ENCODE results near the gene TBX4. TPM values are rescaled to one million over a fixed set of nuclear protein-coding genes. Genes with fewer than 3 reads are reported as not detected.
"Not testable (repeated sequence)": the region's sequence is repeated elsewhere in the genome, so short reads cannot be mapped to it uniquely, and the experiment has no call there.

TBX4 gene
- total RNA-seq, 2 experiments from 2014 or later: not detected

DNA sequence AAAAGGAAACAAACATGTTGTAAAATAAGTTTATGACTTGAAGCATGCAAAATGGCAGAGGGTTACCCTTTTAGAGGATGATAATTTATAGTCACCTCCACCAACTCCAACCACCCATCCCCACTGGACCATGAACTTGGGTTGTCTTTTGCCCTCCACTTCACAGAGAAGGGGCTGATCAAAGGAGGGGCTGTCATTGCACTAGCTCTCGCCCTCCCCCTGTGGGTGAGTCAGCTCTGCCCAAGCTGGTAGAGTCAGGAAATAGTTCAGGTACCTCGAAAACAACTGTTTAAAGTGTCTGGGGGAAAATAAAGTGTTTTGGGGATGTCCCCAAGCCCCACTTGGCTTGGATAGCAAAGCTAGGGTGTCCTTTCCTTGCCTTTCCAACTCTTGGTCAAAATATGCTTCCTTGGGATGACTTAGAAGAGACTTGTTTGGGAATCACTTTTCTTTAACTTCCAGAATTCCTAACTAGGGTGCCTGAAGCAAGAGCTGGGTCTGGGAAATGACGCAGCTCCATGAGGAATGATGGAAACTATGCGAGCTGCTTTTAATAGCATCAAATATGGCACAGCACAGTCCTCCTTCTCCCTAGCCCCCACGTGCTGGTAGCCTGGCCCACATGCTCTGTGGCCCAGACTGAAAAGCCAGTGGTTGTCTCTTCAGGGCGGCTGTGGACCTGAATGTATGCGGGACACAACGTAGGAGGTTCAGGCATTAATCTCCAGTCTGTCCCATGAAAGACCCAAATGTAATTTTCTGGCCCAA is 40.7 kb downstream of the TBX4 start:
- CTCF ChIA-PET: no interaction called here
- no peak for DNase-seq

DNA sequence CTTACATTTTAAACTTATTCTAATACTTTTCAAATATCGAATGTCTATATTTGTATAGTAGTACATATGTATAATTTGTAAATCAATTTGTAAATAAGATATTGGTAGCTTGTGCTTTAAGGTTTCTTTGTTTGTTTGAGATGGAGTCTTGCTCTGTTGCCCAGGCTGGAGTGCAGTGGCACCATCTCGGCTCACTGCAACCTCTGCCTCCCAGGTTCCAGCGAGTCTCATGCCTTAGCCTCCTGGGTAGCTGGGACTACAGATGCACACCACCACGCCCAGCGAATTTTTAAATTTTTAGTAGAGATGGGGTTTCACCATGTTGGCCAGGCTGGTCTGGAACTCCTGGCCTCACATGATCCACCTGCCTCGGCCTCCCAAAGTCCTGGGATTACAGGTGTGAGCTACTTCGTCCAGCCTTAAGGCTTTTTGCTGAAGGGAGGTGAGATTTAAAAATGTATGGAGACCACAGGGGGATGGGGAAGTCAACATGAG is 41.7 kb downstream of the TBX4 start:
- H3K4me3 Mint-ChIP-seq; POLR2A ChIA-PET; H3K4me1 Mint-ChIP-seq; CTCF ChIA-PET; H3K27ac Mint-ChIP-seq; DNase-seq; H3K9me3 Mint-ChIP-seq; H3K36me3 Mint-ChIP-seq (ENCODE audit: low read depth); H3K27me3 Mint-ChIP-seq: not testable (repeated sequence)

More for the DNA sequence above, 40.7 kb downstream of the TBX4 start:
- Mint-ChIP-seq H3K9me3 (no peaks in the 10 kb centered on the region), H3K27ac (no peak overlapping the region), H3K4me1 (peaks cover 2% of the 10 kb centered on the region), H3K36me3 (ENCODE audit: low read depth) (no peaks in the 10 kb centered on the region), H3K27me3 (peaks cover 9% of the 10 kb centered on the region), H3K4me3 (no peak overlapping the region)
- POLR2A ChIA-PET: no interaction called here

DNA sequence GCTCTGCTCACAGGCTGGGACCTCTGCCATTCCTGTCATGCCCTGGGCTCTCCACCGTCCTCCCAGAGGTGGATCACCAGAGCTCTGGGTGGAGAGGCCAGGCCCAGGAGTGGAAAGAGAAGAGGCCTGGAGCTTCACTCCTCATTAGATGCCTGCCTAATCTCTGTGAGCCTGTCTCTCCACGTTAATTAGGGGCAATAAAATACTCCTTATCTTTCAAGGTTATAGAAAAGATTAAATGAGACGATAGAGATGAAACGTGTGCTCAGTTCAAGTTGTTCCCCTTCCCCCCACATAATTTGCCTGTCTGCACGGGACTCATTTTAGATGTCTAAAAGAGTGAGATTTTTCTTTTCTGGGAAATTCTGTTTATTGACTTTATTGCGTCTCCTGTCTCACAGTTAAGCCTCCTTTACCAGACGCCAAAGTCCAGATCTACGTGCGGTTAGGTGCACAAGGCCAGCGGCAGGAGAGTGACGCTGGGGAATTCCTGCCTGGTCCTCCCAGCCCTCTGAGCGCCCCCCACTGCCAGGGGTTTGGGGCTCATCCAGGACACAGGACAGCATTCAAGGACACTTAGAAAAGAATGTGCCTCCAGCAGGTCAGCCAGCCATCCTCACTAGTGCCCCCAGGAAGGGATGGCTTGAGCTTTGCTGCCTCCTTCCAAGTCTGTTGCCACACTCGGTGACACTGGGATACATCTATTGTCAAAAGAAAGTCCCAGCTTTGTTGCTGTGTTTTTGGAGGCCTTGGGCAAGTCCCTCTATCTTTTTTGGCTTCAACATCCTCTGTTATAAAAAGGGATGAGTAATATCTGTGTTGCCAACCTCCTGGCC is 42.3 kb downstream of the TBX4 start:
- Mint-ChIP-seq H3K4me1 (peaks cover 2% of the 10 kb centered on the region), H3K9me3 (no peaks in the 10 kb centered on the region), H3K27ac (no peak overlapping the region), H3K4me3 (no peak overlapping the region), H3K27me3 (peaks cover 9% of the 10 kb centered on the region), H3K36me3 (ENCODE audit: low read depth) (no peaks in the 10 kb centered on the region)
- DNase-seq: no peak
- ChIA-PET CTCF (interaction anchor here (0.6 kb wide), 1 partner anchor 1863 kb away, joined by 3 read pairs; no protein-coding TSS in a partner anchor), POLR2A (no interaction called here)

GRCh38 chr17:61495161-61495857 is 43.1 kb downstream of the TBX4 start:
- peaks cover 2% of the 10 kb centered on the region for H3K4me1 Mint-ChIP-seq
- CTCF ChIA-PET: interaction anchor here (0.6 kb wide), 1 partner anchor 1863 kb away, joined by 3 read pairs; no protein-coding TSS in a partner anchor
- no peaks in the 10 kb centered on the region for H3K36me3 Mint-ChIP-seq (ENCODE audit: low read depth)
- H3K9me3 Mint-ChIP-seq: no peaks in the 10 kb centered on the region
- H3K27ac Mint-ChIP-seq: no peak overlapping the region
- no peak overlapping the region for H3K4me3 Mint-ChIP-seq
- no peak for DNase-seq
- peaks cover 9% of the 10 kb centered on the region for H3K27me3 Mint-ChIP-seq
- POLR2A ChIA-PET: no interaction called here

- CTCF ChIA-PET: interaction anchor here (0.6 to 0.7 kb wide), 2 partner anchors 90 to 949 kb away, joined by 4 read pairs; no protein-coding TSS in a partner anchor
- POLR2A ChIA-PET: no interaction called here
- H3K27ac Mint-ChIP-seq: no peak overlapping the region
- H3K27me3 Mint-ChIP-seq: peaks cover 12% of the 10 kb centered on the region
- DNase-seq: no peak
- H3K4me1 Mint-ChIP-seq: peaks cover 2% of the 10 kb centered on the region
- H3K36me3 Mint-ChIP-seq (ENCODE audit: low read depth): no peaks in the 10 kb centered on the region
- H3K9me3 Mint-ChIP-seq: no peaks in the 10 kb centered on the region
- H3K4me3 Mint-ChIP-seq: no peak overlapping the region
Measured at GRCh38 chr17:61496174-61496956, 44.1 kb downstream of the TBX4 start.

- ChIA-PET CTCF (interaction anchor here (0.6 to 0.7 kb wide), 2 partner anchors 89 to 950 kb away, joined by 4 read pairs; no protein-coding TSS in a partner anchor), POLR2A (no interaction called here)
- no peak overlapping the region for H3K4me3 Mint-ChIP-seq
- H3K27me3 Mint-ChIP-seq: peaks cover 18% of the 10 kb centered on the region
- H3K9me3 Mint-ChIP-seq: no peaks in the 10 kb centered on the region
- H3K27ac Mint-ChIP-seq: no peak overlapping the region
- no peak for DNase-seq
- peaks cover 2% of the 10 kb centered on the region for H3K4me1 Mint-ChIP-seq
- H3K36me3 Mint-ChIP-seq (ENCODE audit: low read depth): no peaks in the 10 kb centered on the region
Measured at GRCh38 chr17:61496957-61497653, 44.9 kb downstream of the TBX4 start.

DNA sequence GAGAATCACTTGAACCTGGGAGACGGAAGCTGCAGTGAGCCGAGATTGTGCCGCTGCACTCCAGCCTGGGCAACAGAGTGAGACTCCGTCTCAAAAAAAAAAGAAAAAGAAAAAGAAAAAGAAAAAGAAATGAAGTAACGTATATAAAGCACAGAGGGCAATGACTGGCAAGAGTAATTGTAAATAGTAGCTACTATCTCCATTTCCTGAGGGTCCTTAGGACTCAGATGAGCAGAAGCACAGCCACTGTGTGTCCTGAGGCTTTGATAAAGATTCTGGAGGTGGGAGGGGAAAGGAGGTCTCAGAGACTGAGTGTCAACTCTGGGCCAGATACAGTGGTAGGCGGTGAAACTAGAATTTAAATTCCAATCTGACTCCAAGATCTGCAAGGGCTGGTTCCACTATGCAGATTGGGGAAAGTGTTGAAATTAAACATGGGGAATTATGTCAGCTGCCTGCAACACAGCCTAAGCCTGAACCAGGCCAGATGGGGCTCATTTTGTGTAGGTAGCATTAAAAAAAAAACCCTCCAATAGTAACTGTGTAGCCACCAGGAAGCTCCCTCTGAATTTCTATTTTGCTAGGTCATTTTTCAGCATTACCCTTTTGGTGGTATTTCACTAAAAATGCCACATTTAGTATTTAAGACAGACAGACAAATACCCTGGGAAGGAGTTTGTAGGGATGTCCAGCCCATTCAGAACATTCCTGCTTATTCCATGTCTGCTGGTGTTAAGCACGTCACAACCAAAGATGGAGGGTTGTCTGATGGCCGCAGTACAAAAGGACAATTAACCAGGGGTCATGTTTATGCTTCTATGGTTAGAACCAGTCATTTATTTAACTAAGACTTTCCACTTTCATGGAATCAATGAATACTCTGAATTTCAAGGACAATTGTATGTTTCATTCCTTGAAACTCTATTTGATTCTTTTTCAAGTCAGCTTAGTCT is 46.1 kb downstream of the TBX4 start:
- ChIA-PET POLR2A (no interaction called here), CTCF (no interaction called here)
- Mint-ChIP-seq H3K4me3 (no peak overlapping the region), H3K36me3 (ENCODE audit: low read depth) (no peaks in the 10 kb centered on the region), H3K4me1 (peaks cover 2% of the 10 kb centered on the region), H3K9me3 (no peaks in the 10 kb centered on the region), H3K27ac (no peak overlapping the region), H3K27me3 (peaks cover 15% of the 10 kb centered on the region)
- no peak for DNase-seq

GRCh38 chr17:61499632-61500031 is 47.4 kb downstream of the TBX4 start:
- H3K9me3 Mint-ChIP-seq: no peaks in the 10 kb centered on the region
- peaks cover 14% of the 10 kb centered on the region for H3K27me3 Mint-ChIP-seq
- no peaks in the 10 kb centered on the region for H3K36me3 Mint-ChIP-seq (ENCODE audit: low read depth)
- ChIA-PET CTCF (interaction anchor here (0.7 kb wide), 1 partner anchor 13 kb away, joined by 3 read pairs; no protein-coding TSS in a partner anchor), POLR2A (no interaction called here)
- H3K4me3 Mint-ChIP-seq: no peak overlapping the region
- no peak overlapping the region for H3K27ac Mint-ChIP-seq
- no peak for DNase-seq
- H3K4me1 Mint-ChIP-seq: peaks cover 2% of the 10 kb centered on the region

- peaks cover 2% of the 10 kb centered on the region for H3K4me1 Mint-ChIP-seq
- CTCF ChIA-PET: no interaction called here
Measured at GRCh38 chr17:61500287-61500686, 48.1 kb downstream of the TBX4 start.

GRCh38 chr17:61502292-61502691 is 50.1 kb downstream of the TBX4 start:
- no peak for DNase-seq
- CTCF ChIA-PET: no interaction called here
- peaks cover 27% of the 10 kb centered on the region for H3K27me3 Mint-ChIP-seq
- H3K4me1 Mint-ChIP-seq: no peaks in the 10 kb centered on the region
- no peak overlapping the region for H3K27ac Mint-ChIP-seq
- H3K4me3 Mint-ChIP-seq: no peak overlapping the region
- no peaks in the 10 kb centered on the region for H3K36me3 Mint-ChIP-seq (ENCODE audit: low read depth)
- no peaks in the 10 kb centered on the region for H3K9me3 Mint-ChIP-seq
- POLR2A ChIA-PET: no interaction called here

More at GRCh38 chr17:61500287-61500686, 48.1 kb downstream of the TBX4 start:
- H3K9me3 Mint-ChIP-seq: no peaks in the 10 kb centered on the region
- H3K4me3 Mint-ChIP-seq: no peak overlapping the region
- H3K27me3 Mint-ChIP-seq: peaks cover 18% of the 10 kb centered on the region
- H3K27ac Mint-ChIP-seq: no peak overlapping the region
- H3K36me3 Mint-ChIP-seq (ENCODE audit: low read depth): no peaks in the 10 kb centered on the region
- POLR2A ChIA-PET: no interaction called here
- DNase-seq: no peak

DNA sequence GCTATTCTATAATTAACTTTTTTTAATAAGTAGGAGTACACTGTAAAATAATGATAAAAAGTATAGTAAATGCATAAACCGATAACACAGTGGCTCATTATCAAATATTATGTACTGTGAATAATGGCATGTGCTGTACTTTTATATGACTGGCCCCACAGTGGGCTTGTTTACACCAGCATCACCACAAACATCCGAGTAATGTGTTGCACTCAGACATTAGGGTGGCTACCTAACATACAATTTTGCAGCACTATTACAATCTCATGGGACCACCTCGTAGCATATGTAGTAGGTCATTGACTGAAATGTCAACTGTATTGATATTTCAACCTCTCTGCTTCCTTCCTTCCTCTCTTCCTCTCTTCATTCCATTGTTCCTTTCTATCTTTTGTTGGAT is 51.7 kb downstream of the TBX4 start:
- ChIA-PET POLR2A (no interaction called here), CTCF (interaction anchor here (0.9 kb wide), 1 partner anchor 21 kb away, joined by 4 read pairs; no protein-coding TSS in a partner anchor)
- no peak for DNase-seq
- Mint-ChIP-seq H3K36me3 (ENCODE audit: low read depth) (no peaks in the 10 kb centered on the region), H3K27ac (no peak overlapping the region), H3K4me3 (no peak overlapping the region), H3K4me1 (no peaks in the 10 kb centered on the region), H3K27me3 (peaks cover 30% of the 10 kb centered on the region), H3K9me3 (no peaks in the 10 kb centered on the region)
